Measurements from ENCODE around the gene PAFAH1B1. TPM values are rescaled to one million over a fixed set of nuclear protein-coding genes. Genes with fewer than 3 reads are reported as not detected.

The PAFAH1B1 gene
- total and polyA plus RNA-seq, 2 experiments from 2014 or later, result 69.9 to 71.7 TPM

DNA sequence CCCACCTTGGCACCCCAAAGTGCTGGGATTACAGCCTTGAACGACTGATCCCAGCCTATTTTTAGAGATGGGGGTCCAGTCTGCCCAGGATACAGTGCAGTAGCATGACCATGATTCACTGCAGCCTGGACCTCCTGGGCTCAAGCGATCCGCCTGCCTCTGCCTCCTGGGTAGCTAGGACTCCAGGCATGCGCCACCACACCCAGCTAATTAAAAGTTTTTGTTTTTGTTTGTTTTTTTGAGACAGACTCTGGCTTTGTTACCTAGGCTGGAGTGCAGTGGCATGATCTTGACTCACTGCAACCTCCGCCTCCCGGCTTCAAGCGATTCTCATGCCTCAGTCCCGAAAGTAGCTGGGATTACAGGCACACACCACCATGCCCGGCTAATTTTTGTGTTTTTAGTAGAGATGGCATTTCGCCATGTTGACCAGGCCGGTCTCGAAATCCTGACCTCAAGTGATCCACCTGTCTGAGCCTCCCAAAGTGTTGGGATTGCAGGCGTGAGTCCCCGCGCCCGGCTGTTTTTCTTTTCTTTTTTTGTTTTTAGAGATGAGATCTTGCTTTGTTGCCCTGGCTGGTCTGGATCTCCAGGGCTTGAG lies 2.3 kb upstream of the PAFAH1B1 start (continued):
- TF ChIP-seq ZNF331 (CRISPR knock-in tag; IDR thresholded peaks at IDR 0.05; ENCODE audit: low read depth), result no peak

DNA sequence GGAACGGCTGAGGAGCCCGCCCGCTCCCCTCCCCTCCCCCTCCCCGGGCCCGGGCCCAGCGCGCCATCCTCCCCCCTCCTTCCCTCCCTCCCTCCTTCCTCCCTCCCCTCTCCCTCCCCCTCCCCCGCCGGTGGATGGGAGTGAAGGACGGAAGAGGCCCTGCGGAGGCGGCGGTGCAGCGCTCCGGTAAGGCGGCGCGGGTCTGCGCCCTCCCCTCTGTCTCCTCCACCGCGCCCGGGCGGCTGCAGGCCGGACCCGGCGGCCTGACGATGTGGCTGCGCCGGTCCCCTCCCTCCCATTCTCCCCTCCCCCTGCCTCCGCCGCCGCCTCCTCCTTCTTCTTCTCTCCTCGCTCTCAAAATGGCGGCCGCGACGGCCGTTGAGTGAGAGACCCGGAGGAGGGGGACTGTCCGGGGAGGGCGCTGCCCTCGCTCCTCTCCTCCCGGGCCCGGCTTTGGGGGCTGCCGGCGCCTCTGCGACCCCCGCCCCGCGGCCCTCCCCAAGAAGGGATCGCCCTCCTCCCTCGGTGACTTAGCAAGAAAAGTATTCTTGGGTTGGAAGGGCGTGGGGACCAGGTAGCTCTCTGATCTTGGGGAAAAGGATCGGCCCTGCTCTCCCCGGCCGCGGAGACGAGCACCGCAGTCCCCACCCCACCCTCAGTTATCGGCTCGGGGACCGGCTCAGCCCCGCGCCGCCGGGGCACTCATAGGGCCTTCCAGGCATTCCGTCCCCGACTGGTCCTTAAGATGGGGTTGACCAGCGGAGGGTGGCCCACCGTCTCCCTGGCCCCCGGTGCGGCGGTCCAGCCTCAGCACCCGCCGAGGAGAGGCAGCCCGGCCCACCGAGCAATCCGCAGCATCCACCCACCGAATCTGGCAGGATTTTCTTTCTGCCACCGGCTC lies 617 bp downstream of the PAFAH1B1 start:
- peak overlapping the region; percentile 78 for H3K4me3 ChIP-seq
- peak; percentile 87 for DNase-seq (ENCODE audit: low spot score)
- no peaks in the 10 kb centered on the region for H3K9me3 Mint-ChIP-seq
- ATAC-seq, result peak; percentile 72
- peaks cover 51% of the 10 kb centered on the region for H3K79me2 ChIP-seq (replicated peaks; ENCODE audit: insufficient read depth)
- H3F3A ChIP-seq (replicated peaks; ENCODE audit: low read depth), result peaks cover 14% of the 10 kb centered on the region; the same call in 1 of the 2 replicates
- H3K4me1 ChIP-seq (ENCODE audit: insufficient read depth), result peaks cover 33% of the 10 kb centered on the region
- no peaks in the 10 kb centered on the region for H3K9me2 ChIP-seq (ENCODE audit: insufficient read depth)
- peaks cover 38% of the 10 kb centered on the region for H4K20me1 ChIP-seq (replicated peaks; ENCODE audit: insufficient read depth)
- H3K27me3 Mint-ChIP-seq (ENCODE audit: insufficient read depth, low read depth, poor library complexity), result peaks cover 8% of the 10 kb centered on the region
- peaks cover 22% of the 10 kb centered on the region for H3K4me1 Mint-ChIP-seq
- H2AFZ ChIP-seq, result no peak overlapping the region; the same call in 1 of the 2 replicates
- peak overlapping the region; percentile 99 for H3K27ac ChIP-seq (ENCODE audit: low read depth)
- H3K4me2 ChIP-seq, result peak overlapping the region; percentile 85
- H3K36me3 ChIP-seq (ENCODE audit: insufficient read depth), result no peaks in the 10 kb centered on the region
- TF ChIP-seq CREB1 (CRISPR knock-in tag; IDR thresholded peaks at IDR 0.05; ENCODE audit: low read depth) (0 out of 2 replicates have a peak, but pooled peaks have one; percentile 2), JUNB (IDR thresholded peaks at IDR 0.05; ENCODE audit: unreplicated experiment) (no peak), POLR2AphosphoS5 (IDR thresholded peaks at IDR 0.05; ENCODE audit: low read depth) (peak; percentile 55)
- peak overlapping the region; percentile 79; the same call in 1 of the 2 replicates for H3K27ac Mint-ChIP-seq
- no peaks in the 10 kb centered on the region; the same call in 2 of the 3 replicates for H3K36me3 Mint-ChIP-seq (ENCODE audit: low read depth)
- peak overlapping the region; percentile 95 for H3K4me3 Mint-ChIP-seq
- H3K27me3 ChIP-seq (ENCODE audit: insufficient read depth), result no peaks in the 10 kb centered on the region

DNA sequence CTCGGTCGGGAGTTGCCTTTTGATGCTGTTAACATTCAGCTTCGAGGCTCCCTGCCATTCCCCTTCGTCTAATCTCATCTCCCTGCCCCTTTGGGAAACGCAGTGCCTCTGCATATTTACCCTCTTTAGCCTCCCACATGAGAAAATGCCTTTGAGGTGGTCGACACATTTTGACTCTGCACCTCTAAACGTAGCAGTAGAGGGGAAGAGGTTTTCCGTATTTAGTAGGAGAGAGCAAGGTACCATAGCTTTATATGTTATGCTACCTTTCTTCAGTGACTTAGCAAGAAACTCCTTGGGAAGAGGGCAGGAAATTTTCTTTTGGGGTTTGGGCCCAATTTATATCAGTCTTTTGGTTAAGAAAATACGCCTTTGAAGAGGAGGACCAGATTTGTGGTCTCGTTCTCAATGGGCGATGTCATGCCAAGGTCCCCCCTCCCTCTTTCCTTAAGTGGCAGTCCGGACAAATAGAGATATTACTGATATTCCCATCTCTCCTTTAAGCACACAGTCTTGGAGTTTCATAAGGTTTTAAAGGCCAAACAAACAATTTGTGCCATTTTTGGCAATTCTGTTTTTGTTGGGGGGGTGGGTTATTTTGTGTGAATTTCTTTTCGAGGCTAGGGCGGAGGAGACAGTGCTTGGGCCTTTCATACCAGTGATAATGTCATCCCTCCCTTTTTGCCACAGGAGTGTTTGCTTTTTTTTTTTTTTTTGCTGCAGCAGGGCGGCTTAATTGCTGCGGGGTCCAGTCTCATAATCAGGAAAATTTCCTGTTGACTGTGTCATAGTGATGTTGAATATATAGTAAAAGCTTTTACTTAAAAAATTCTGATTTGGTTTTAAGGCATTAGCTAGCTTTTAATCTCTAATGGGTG lies 1.5 kb downstream of the PAFAH1B1 start:
- Mint-ChIP-seq H3K27me3 (ENCODE audit: insufficient read depth, low read depth, poor library complexity) (peaks cover 8% of the 10 kb centered on the region), H3K4me1 (peaks cover 27% of the 10 kb centered on the region), H3K9me3 (no peaks in the 10 kb centered on the region), H3K4me3 (peak overlapping the region; percentile 95), H3K27ac (peak overlapping the region; percentile 79), H3K36me3 (ENCODE audit: low read depth) (peaks cover 3% of the 10 kb centered on the region; the same call in 2 of the 3 replicates)
- Histone ChIP-seq H3K79me2 (replicated peaks; ENCODE audit: insufficient read depth) (peaks cover 60% of the 10 kb centered on the region), H3K4me2 (peak overlapping the region; percentile 85), H2AFZ (no peak overlapping the region), H3K27me3 (ENCODE audit: insufficient read depth) (no peaks in the 10 kb centered on the region), H3K9me2 (ENCODE audit: insufficient read depth) (no peaks in the 10 kb centered on the region), H3K27ac (ENCODE audit: low read depth) (peak overlapping the region; percentile 99), H4K20me1 (replicated peaks; ENCODE audit: insufficient read depth) (peaks cover 44% of the 10 kb centered on the region), H3K4me3 (peak overlapping the region; percentile 78), H3K36me3 (ENCODE audit: insufficient read depth) (no peaks in the 10 kb centered on the region), H3K4me1 (ENCODE audit: insufficient read depth) (peaks cover 37% of the 10 kb centered on the region), H3F3A (replicated peaks; ENCODE audit: low read depth) (peaks cover 14% of the 10 kb centered on the region; the same call in 1 of the 2 replicates)
- TF ChIP-seq, protein P1, sequence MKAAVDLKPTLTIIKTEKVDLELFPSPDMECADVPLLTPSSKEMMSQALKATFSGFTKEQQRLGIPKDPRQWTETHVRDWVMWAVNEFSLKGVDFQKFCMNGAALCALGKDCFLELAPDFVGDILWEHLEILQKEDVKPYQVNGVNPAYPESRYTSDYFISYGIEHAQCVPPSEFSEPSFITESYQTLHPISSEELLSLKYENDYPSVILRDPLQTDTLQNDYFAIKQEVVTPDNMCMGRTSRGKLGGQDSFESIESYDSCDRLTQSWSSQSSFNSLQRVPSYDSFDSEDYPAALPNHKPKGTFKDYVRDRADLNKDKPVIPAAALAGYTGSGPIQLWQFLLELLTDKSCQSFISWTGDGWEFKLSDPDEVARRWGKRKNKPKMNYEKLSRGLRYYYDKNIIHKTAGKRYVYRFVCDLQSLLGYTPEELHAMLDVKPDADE (IDR thresholded peaks at IDR 0.05), result no peak
- TF ChIP-seq EZH2 (IDR thresholded peaks at IDR 0.05; ENCODE audit: low read depth, unreplicated experiment) (no peak), CTCF (conservative IDR thresholded peaks at IDR 0.05; ENCODE audit: low read depth in 2 of 2) (no peak), STAT1 (IDR thresholded peaks at IDR 0.05; ENCODE audit: unreplicated experiment) (no peak)
- DNase-seq (ENCODE audit: low spot score) (no peak), ATAC-seq (no peak)

All from GM23338 (cell line).